Liver (tissue), 3 donors: ENCODE data around the gene CLCN4.

ENCODE experiments used
- EGR1 ChIP-seq, 2 donors: IDR thresholded peaks; 2 replicates each; pipeline ENCODE4 v1.6.1; 2016 to 2018; ENCODE audit warnings: antibody characterized with exemption in 2 of 2, low read depth in 2 of 2
- FOXA1 ChIP-seq: IDR thresholded peaks from 2 replicates; pipeline ENCODE4 v1.6.1; 2016; ENCODE audit warnings: antibody characterized with exemption
- HNF4A ChIP-seq, 2 donors: conservative IDR thresholded peaks; 2 replicates each; pipeline ENCODE4 v1.6.1; 2016; ENCODE audit warnings: antibody characterized with exemption in 2 of 2, mild to moderate bottlenecking in 2 of 2
- JUND ChIP-seq, 2 donors: IDR thresholded peaks; 2 replicates each; pipeline ENCODE4 v1.6.1; 2016; ENCODE audit warnings: antibody characterized with exemption in 2 of 2
- NR2F2 ChIP-seq: IDR thresholded peaks from 2 replicates; pipeline ENCODE4 v1.6.1; 2016; ENCODE audit warnings: antibody characterized with exemption
- RAD21 ChIP-seq, 2 donors: IDR thresholded peaks; 2 replicates each; pipeline ENCODE4 v1.6.1; 2016; ENCODE audit warnings: antibody characterized with exemption in 2 of 2, mild to moderate bottlenecking in 2 of 2
- SP1 ChIP-seq: IDR thresholded peaks from 2 replicates; pipeline ENCODE4 v1.6.1; 2018; ENCODE audit warnings: antibody characterized with exemption, mild to moderate bottlenecking
- TAF1 ChIP-seq: conservative IDR thresholded peaks from 2 replicates; pipeline ENCODE4 v1.6.1; 2016; ENCODE audit warnings: antibody characterized with exemption, mild to moderate bottlenecking
- YY1 ChIP-seq: IDR thresholded peaks from 2 replicates; pipeline ENCODE4 v1.6.1; 2016; ENCODE audit warnings: antibody characterized with exemption, mild to moderate bottlenecking
- TF ChIP-seq, protein P1 (sequence below): fragments of 150-350 bp; IDR thresholded peaks from 2 replicates; pipeline ENCODE4 v1.5.1; 2017; ENCODE audit warnings: improper control_type of control experiment, low read depth, low read length; ENCODE audit not compliant: missing input control
- TF ChIP-seq, protein P2 (sequence below): IDR thresholded peaks from 2 replicates; pipeline ENCODE4 v1.6.1; 2016; ENCODE audit warnings: antibody characterized with exemption
- TF ChIP-seq, protein P3 (sequence below): IDR thresholded peaks from 2 replicates; pipeline ENCODE4 v1.6.1; 2016; ENCODE audit warnings: antibody characterized with exemption
- TF ChIP-seq, protein P4 (sequence below): IDR thresholded peaks from 2 replicates; pipeline ENCODE4 v1.6.1; 2016; ENCODE audit warnings: antibody characterized with exemption, mild to moderate bottlenecking
- TF ChIP-seq, protein P5 (sequence below): IDR thresholded peaks from 2 replicates; pipeline ENCODE4 v1.6.1; 2016; ENCODE audit warnings: antibody characterized with exemption
- donor health status: healthy.
- donor health status: healthy.

DNA sequence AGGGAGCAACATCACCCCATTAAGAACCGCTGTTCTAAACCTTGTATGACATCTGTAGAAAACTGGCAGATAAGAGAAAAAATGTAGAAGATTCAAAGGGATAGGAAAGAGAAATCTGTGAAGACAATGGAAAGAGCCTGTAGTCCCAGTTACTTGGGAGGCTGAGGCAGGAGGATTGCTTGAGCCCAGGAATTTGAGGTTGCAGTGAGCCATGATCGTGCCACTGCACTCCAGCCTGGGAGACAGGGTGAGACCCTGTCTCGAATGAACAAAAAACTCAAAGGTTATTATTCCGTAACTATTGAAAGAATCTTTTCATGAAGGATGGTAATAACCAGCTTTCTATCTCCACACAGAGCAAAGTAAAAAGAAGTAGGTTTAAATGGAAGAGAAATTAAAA lies 1.6 kb upstream of the CLCN4 start:
- TF ChIP-seq, protein P1, sequence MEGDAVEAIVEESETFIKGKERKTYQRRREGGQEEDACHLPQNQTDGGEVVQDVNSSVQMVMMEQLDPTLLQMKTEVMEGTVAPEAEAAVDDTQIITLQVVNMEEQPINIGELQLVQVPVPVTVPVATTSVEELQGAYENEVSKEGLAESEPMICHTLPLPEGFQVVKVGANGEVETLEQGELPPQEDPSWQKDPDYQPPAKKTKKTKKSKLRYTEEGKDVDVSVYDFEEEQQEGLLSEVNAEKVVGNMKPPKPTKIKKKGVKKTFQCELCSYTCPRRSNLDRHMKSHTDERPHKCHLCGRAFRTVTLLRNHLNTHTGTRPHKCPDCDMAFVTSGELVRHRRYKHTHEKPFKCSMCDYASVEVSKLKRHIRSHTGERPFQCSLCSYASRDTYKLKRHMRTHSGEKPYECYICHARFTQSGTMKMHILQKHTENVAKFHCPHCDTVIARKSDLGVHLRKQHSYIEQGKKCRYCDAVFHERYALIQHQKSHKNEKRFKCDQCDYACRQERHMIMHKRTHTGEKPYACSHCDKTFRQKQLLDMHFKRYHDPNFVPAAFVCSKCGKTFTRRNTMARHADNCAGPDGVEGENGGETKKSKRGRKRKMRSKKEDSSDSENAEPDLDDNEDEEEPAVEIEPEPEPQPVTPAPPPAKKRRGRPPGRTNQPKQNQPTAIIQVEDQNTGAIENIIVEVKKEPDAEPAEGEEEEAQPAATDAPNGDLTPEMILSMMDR = no peak
- TF ChIP-seq HNF4A (conservative IDR thresholded peaks at IDR 0.05) (no peak), FOXA1 (no peak), RAD21 (IDR thresholded peaks at IDR 0.05) (no peak), YY1 (no peak), JUND (IDR thresholded peaks at IDR 0.05) (no peak), EGR1 (IDR thresholded peaks at IDR 0.05; ENCODE audit: low read depth in 2 of 2) (no peak), SP1 (no peak), TAF1 (no peak), NR2F2 (no peak)
- TF ChIP-seq, protein P2, sequence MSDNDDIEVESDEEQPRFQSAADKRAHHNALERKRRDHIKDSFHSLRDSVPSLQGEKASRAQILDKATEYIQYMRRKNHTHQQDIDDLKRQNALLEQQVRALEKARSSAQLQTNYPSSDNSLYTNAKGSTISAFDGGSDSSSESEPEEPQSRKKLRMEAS = no peak
- TF ChIP-seq, protein P3, sequence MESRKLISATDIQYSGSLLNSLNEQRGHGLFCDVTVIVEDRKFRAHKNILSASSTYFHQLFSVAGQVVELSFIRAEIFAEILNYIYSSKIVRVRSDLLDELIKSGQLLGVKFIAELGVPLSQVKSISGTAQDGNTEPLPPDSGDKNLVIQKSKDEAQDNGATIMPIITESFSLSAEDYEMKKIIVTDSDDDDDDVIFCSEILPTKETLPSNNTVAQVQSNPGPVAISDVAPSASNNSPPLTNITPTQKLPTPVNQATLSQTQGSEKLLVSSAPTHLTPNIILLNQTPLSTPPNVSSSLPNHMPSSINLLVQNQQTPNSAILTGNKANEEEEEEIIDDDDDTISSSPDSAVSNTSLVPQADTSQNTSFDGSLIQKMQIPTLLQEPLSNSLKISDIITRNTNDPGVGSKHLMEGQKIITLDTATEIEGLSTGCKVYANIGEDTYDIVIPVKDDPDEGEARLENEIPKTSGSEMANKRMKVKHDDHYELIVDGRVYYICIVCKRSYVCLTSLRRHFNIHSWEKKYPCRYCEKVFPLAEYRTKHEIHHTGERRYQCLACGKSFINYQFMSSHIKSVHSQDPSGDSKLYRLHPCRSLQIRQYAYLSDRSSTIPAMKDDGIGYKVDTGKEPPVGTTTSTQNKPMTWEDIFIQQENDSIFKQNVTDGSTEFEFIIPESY = no peak
- TF ChIP-seq, protein P4, sequence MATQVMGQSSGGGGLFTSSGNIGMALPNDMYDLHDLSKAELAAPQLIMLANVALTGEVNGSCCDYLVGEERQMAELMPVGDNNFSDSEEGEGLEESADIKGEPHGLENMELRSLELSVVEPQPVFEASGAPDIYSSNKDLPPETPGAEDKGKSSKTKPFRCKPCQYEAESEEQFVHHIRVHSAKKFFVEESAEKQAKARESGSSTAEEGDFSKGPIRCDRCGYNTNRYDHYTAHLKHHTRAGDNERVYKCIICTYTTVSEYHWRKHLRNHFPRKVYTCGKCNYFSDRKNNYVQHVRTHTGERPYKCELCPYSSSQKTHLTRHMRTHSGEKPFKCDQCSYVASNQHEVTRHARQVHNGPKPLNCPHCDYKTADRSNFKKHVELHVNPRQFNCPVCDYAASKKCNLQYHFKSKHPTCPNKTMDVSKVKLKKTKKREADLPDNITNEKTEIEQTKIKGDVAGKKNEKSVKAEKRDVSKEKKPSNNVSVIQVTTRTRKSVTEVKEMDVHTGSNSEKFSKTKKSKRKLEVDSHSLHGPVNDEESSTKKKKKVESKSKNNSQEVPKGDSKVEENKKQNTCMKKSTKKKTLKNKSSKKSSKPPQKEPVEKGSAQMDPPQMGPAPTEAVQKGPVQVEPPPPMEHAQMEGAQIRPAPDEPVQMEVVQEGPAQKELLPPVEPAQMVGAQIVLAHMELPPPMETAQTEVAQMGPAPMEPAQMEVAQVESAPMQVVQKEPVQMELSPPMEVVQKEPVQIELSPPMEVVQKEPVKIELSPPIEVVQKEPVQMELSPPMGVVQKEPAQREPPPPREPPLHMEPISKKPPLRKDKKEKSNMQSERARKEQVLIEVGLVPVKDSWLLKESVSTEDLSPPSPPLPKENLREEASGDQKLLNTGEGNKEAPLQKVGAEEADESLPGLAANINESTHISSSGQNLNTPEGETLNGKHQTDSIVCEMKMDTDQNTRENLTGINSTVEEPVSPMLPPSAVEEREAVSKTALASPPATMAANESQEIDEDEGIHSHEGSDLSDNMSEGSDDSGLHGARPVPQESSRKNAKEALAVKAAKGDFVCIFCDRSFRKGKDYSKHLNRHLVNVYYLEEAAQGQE = no peak
- TF ChIP-seq, protein P5, sequence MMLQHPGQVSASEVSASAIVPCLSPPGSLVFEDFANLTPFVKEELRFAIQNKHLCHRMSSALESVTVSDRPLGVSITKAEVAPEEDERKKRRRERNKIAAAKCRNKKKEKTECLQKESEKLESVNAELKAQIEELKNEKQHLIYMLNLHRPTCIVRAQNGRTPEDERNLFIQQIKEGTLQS = no peak
